K562 (cell line): ENCODE data around the gene SNX14. TPM values are rescaled to one million over a fixed set of nuclear protein-coding genes. Genes with fewer than 3 reads are reported as not detected.

Source experiments
- CREBBP ChIP-seq: IDR thresholded peaks from one replicate; pipeline ENCODE4 v1.6.1; 2012; ENCODE audit warnings: low read depth, mild to moderate bottlenecking, control low read depth, inconsistent platforms, low read length
- CREM ChIP-seq: IDR thresholded peaks from 2 replicates; pipeline ENCODE4 v1.6.1; 2014; ENCODE audit warnings: antibody characterized with exemption, low read depth
- E2F8 ChIP-seq: fragments of 450-650 bp; IDR thresholded peaks from 2 replicates; pipeline ENCODE4 v1.7.1; 2018; ENCODE audit warnings: mild to moderate bottlenecking, low read depth; ENCODE audit not compliant: partially characterized antibody
- E4F1 ChIP-seq: fragments of 250-450 bp; sonication (Bioruptor Pico); IDR thresholded peaks from 2 replicates; pipeline ENCODE4 v1.5.0; 2021; ENCODE audit warnings: mild to moderate bottlenecking, borderline replicate concordance
- HMGXB4 ChIP-seq: sonication (generic); formaldehyde crosslinking; IDR thresholded peaks from 2 replicates; pipeline ENCODE4 v1.8.1; 2023; ENCODE audit warnings: mild to moderate bottlenecking, missing genetic modification reagents
- NFATC3 ChIP-seq: fragments of 450-650 bp; IDR thresholded peaks from 2 replicates; pipeline ENCODE4 v1.6.1; 2017; ENCODE audit warnings: mild to moderate bottlenecking
- POLR3G ChIP-seq: IDR thresholded peaks from 2 replicates; pipeline ENCODE4 v1.6.1; 2011; ENCODE audit not compliant: insufficient read length, insufficient replicate concordance; ENCODE audit errors: extremely low read depth
- PTRF ChIP-seq: fragments of 450-650 bp; IDR thresholded peaks from 2 replicates; pipeline ENCODE4 v1.6.1; 2016; ENCODE audit warnings: mild to moderate bottlenecking, missing genetic modification characterization, missing compliant biosample characterization
- PYGO2 ChIP-seq: fragments of 450-650 bp; IDR thresholded peaks from 2 replicates; pipeline ENCODE4 v1.6.1; 2016; ENCODE audit warnings: mild to moderate bottlenecking, missing genetic modification characterization, moderate library complexity, missing compliant biosample characterization
- TSC22D4 ChIP-seq: fragments of 450-650 bp; IDR thresholded peaks from 2 replicates; pipeline ENCODE4 v1.6.1; 2016; ENCODE audit warnings: missing genetic modification characterization, missing biosample characterization, control low read depth
- ZBTB1 ChIP-seq: sonication (generic); formaldehyde crosslinking; IDR thresholded peaks from 2 replicates; pipeline ENCODE4 v1.8.1; 2023; ENCODE audit warnings: missing genetic modification reagents, low read depth, mild to moderate bottlenecking, borderline replicate concordance
- ZNF121 ChIP-seq: sonication (generic); formaldehyde crosslinking; conservative IDR thresholded peaks from 2 replicates; pipeline ENCODE4 v1.8.0; 2022; ENCODE audit warnings: missing genetic modification reagents
- ZNF592 ChIP-seq: fragments of 450-650 bp; IDR thresholded peaks from 2 replicates; pipeline ENCODE4 v1.6.1; 2017; ENCODE audit warnings: antibody characterized with exemption, mild to moderate bottlenecking
- ZNF655 ChIP-seq: fragments of 250-450 bp; sonication (Bioruptor Pico); IDR thresholded peaks from 2 replicates; pipeline ENCODE4 v1.5.0; 2021
- polyA plus RNA-seq, 8 experiments: library from polyadenylated mRNA; depleted of rRNA in 4 of 8; stranded (reverse) in 5 of 8; unstranded in 3 of 8; fragments of >200 nt; fragmentation: Nextera tagmentation in 2 of 8; fragmentation: Illumina TruSeq in 1 of 8; extraction: Ambion mirVana in 2 of 8; extraction: Trizol in 1 of 8; gene quantifications; 2 replicates each; pipeline versions ENCODE4 v1.2.1 to v1.2.3, GENCODE V29; 2011 to 2014; ENCODE audit warnings: inconsistent platforms in 1 of 8, missing spikeins in 1 of 8
- total RNA-seq, 7 experiments: library from RNA; depleted of rRNA in 6 of 7; stranded (reverse); fragments of >200 nt in 6 of 7; fragmentation: Illumina TruSeq in 2 of 7; extraction: Trizol in 2 of 7; gene quantifications; 2 replicates each; pipeline versions ENCODE4 v1.2.1 to v1.2.3, GENCODE V29; 2011 to 2021; ENCODE audit warnings: low replicate concordance in 1 of 7

The SNX14 gene
- total and polyA plus RNA-seq, 9 of the 15 experiments (the other 6 are each of a cell fraction or from before 2014, with no cell fraction given) = 46.5 to 140 (median 71.2) TPM

GRCh38 chr6:85593438-85594196, at the start of gene SNX14 (continued):
- TF ChIP-seq PYGO2 (tag) (no peak), E4F1 (CRISPR knock-in tag) (no peak; the same call in 1 of the 2 replicates), PTRF (tag) (no peak), NFATC3 (peak; percentile 76; the same call in 1 of the 2 replicates), ZBTB1 (CRISPR knock-in tag) (peak; percentile 48; the same call in 1 of the 2 replicates), TSC22D4 (no peak), ZNF655 (CRISPR knock-in tag) (no peak), CREM (peak; percentile 76), ZNF592 (0 out of 2 replicates have a peak, but pooled peaks have one; percentile 10), CREBBP (no peak), E2F8 (peak; percentile 36), ZNF121 (CRISPR knock-in tag) (no peak), HMGXB4 (CRISPR knock-in tag) (peak; percentile 85; the same call in 1 of the 2 replicates), POLR3G (no peak)
